Testis (tissue), 2 donors: Measurements from ENCODE around the gene XIRP2.

Experiments
- POLR2A ChIP-seq: fragments of 450-650 bp; IDR thresholded peaks from one replicate; pipeline ENCODE4 v1.6.1; 2017; ENCODE audit warnings: antibody characterized with exemption, mild to moderate bottlenecking, moderate library complexity
- TF ChIP-seq, protein P1 (sequence below), 3 experiments: fragments of 450-650 bp in 2 of 3; fragments of 200-600 bp in 1 of 3; sonication (generic) in 1 of 3; IDR thresholded peaks; one replicate each; pipeline ENCODE4 v1.5.1; 2016 to 2019; ENCODE audit warnings: antibody characterized with exemption in 3 of 3, mild to moderate bottlenecking in 2 of 3, moderate library complexity in 1 of 3

DNA sequence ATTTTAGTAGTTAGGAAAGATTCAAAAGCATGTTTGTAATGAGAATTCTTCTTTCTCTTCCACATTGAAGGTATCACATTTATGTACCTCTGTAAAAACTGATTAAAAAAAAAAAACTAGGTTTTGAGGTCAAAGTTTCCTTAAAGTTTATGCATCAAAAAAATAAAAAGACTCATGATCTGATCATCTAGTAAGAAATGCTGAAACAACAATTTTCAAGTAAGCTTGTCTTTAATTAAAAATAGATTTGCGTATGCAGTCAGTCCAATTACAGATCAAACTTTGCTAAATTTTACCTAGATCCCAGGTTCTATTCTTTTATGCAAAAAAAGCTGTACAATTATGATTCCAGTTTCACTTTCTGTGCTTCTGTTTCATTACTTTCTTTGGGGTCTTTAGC lies 409.0 kb downstream of the XIRP2 start:
- no peak for TF ChIP-seq POLR2A
- TF ChIP-seq, protein P1, sequence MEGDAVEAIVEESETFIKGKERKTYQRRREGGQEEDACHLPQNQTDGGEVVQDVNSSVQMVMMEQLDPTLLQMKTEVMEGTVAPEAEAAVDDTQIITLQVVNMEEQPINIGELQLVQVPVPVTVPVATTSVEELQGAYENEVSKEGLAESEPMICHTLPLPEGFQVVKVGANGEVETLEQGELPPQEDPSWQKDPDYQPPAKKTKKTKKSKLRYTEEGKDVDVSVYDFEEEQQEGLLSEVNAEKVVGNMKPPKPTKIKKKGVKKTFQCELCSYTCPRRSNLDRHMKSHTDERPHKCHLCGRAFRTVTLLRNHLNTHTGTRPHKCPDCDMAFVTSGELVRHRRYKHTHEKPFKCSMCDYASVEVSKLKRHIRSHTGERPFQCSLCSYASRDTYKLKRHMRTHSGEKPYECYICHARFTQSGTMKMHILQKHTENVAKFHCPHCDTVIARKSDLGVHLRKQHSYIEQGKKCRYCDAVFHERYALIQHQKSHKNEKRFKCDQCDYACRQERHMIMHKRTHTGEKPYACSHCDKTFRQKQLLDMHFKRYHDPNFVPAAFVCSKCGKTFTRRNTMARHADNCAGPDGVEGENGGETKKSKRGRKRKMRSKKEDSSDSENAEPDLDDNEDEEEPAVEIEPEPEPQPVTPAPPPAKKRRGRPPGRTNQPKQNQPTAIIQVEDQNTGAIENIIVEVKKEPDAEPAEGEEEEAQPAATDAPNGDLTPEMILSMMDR (IDR thresholded peaks at IDR 0.05) = no peak
